Measurements from ENCODE around the gene OR8K5. TPM values are rescaled to one million over a fixed set of nuclear protein-coding genes. Genes with fewer than 3 reads are reported as not detected.
"Not testable (repeated sequence)": the region's sequence is repeated elsewhere in the genome, so short reads cannot be mapped to it uniquely, and the experiment has no call there.

The OR8K5 gene
- total RNA-seq (2014; rRNA removed) = not detected in 2 replicates
- polyA plus RNA-seq (2012) = not detected

DNA sequence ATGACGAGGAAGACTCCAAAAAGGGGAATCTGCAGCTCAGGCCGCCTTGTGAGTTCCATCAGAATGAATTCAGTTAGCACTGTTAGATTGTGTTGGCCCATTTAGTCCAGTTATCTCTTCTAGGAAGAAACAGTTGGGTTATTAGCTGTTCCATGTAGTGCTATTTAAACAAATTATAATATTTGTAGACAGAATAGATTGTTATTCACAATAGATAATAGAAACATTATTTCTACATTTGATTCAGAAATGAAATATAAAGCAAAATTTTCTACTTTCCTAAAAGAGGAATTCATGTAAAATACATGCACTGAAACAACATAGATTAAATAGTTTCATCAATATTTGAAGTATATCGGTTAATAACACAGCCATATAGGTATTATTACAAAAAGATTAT is at the start of gene OR8K5:
OR8K5 (minus strand) TSS at position 101 of the 400 bp plus-strand sequence; CDS start at position 101, 0 bp downstream.
- DNase-seq (ENCODE audit: low read depth) = no peak

GRCh38 chr11:56207790-56208189 is 47.7 kb upstream of the OR8K5 start:
- DNase-seq (ENCODE audit: low read depth) = no peak

DNA sequence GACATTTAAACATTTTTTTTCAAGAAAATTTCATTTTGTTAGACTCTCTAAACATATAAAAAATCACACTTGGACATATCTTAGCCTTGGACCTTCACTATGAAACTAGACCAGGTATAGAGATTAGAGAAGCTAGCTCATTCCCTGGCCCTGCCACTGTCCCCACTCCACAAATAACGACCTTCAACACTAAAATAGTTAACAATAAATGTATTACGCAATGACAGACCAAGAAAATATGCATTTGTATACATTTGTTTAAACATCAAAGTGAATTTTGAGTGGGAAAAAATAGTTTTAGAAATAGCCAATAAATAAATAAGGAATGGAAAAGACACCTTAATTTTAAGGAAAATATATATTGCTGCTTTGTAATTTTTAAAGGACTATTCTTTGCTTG is 37.2 kb upstream of the OR8K5 start:
- no peak for DNase-seq (ENCODE audit: low read depth)

GRCh38 chr11:56196705-56197104 is 36.6 kb upstream of the OR8K5 start:
- no peak for DNase-seq (ENCODE audit: low read depth)

DNA sequence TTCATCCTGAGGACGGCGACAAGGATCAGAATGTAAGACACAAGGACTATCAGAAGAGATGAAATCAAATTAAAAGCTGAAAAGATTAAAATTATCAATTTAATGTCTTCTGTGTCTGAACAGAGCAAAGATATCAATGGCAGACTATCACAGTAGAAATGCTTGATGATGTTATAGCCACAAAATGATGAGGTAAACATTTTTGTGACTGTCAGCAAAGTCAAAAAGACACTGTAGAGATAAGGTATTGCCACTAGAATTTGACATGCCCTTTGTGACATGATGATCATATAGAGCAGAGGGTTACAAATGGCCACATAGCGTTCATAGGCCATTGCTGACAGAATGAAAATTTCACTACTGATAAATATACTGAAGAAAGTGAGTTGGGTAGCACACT is 28.5 kb upstream of the OR8K5 start:
- DNase-seq (ENCODE audit: low read depth) = no peak

DNA sequence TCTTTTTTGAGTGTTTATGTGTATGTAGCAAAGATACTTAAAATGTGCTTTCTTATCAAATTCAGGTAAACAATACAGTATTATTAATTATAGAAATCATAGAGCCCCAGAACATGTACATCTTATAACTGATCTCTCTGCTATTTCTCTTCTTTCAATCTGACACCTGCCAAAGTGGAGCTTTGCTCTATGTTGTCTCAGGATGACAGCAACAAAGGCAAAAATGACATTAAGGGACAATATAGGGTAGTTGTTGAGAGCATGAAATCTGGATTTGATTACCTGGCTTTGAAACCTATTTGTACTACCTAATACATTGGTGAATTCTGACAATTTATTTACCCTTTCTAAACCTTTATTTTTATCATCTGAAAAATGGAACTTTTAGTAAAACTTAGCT is 23.3 kb upstream of the OR8K5 start:
- no peak for DNase-seq (ENCODE audit: low read depth)

DNA sequence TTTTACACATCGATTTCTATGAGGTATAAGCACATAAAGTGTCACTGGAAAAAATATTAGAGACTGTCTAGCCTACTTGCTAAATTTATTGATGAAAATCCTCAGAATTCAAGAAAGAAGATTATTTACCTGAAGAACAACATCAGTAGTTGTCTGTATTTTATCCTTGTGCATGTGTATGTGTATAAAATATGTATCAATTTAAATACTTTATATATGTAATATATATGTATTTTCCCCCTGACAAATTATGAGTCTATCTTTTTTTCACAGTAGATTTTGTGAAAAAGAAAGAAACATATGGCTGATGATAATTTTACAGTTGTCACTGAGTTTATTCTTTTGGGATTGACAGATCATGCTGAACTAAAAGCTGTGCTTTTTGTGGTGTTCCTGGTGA is 16.2 kb upstream of the OR8K5 start, which contains the start of gene OR5J2:
OR5J2 (plus strand) TSS at position 301 of the 400 bp plus-strand sequence; CDS start at position 301, 0 bp downstream.
- DNase-seq (ENCODE audit: low read depth) = no peak

DNA sequence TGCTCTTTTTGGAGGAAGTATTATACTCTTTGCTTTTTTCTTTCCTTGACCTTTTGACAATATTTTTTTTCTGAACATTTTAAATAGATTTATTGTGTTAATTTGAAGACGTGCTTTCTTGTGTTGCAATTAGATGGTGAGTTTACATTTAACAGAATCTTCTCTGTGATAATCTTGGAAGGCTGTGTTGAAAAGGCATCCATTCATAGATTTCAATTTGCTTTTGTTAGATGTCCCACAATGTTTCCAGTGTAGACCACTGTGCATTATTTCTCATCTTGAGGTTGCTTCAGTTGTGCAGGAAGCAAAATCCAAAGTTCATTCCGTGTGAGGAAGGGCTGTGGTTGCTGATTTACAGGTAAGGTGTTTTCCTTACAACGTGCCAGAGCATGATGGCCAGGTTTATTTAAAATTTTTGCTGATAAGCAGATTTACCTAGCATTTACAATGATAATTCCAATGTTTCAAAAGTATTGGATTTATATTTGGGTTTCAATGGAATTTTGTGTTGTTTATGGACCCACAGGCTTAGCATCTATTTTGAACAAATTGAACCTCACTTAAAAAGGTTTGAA is 12.2 kb upstream of the OR8K5 start:
- DNase-seq (ENCODE audit: low read depth) = no peak

GRCh38 chr11:56163804-56164203 is 3.7 kb upstream of the OR8K5 start:
- DNase-seq (ENCODE audit: low read depth) = no peak

GRCh38 chr11:56152333-56152732 is 7.8 kb downstream of the OR8K5 start:
- DNase-seq (ENCODE audit: low read depth) = no peak

DNA sequence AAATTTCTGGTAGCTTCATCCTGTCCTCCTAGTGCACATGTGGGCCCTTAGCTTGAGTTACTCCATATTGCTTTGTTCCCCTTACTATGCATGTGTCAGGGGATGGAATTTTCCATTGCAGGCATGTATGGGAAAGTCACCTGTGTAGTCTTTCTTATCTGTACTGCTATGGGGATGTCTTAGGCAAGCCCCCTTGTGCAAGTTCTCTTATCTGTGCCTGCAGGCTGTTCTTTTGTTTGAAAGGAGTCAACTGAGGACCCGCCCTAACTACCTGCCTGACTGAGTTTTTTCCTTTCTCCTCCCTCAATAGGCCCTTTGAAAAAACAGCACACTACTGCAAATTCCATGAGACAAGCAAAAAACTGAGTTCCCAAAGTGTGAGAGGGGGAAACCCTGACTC is 8.7 kb downstream of the OR8K5 start:
- no peak for DNase-seq (ENCODE audit: low read depth)

DNA sequence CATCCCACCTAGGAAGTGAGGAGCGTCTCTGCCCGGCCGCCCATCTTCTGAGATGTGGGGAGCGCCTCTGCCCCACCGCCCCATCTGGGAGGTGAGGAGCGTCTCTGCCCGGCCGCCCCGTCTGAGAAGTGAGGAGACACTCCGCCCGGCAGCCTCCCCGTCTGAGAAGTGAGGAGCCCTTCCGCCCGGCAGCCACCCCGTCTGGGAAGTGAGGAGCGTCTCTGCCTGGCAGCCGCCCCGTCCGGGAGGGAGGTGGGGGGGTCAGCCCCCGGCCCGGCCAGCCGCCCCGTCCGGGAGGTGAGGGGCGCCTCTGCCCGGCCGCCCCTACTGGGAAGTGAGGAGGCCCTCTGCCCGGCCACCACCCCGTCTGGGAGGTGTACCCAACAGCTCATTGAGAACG is 16.4 kb downstream of the OR8K5 start:
- DNase-seq (ENCODE audit: low read depth) = not testable (repeated sequence)

GRCh38 chr11:56140151-56140661 is 19.9 kb downstream of the OR8K5 start, which contains the start of gene OR8J3:
Gene OR8J3, minus strand, starts transcription at chr11:56140201. Its CDS starts 2,483 bp downstream, at chr11:56137718.
- DNase-seq (ENCODE audit: low read depth) = no peak

- no peak for DNase-seq (ENCODE audit: low read depth)
Measured at GRCh38 chr11:56122073-56122472, 38.0 kb downstream of the OR8K5 start, which contains the start of gene OR8H3. Gene OR8H3, plus strand, starts transcription at chr11:56122373. Its CDS starts 0 bp downstream, at chr11:56122373.

Other genes starting within 250 kb of the OR8K5 start
- not detected in 2 replicates for gene OR5W2, start 245.7 kb downstream of the OR8K5 start, total RNA-seq (2014; rRNA removed)
- gene OR5I1, start 223.9 kb downstream of the OR8K5 start, total RNA-seq (2014; rRNA removed) = not detected in 2 replicates
- not detected in 2 replicates for gene OR10AG1, start 190.4 kb downstream of the OR8K5 start, total RNA-seq (2014; rRNA removed)
- gene OR5F1, start 165.7 kb downstream of the OR8K5 start, total RNA-seq (2014; rRNA removed) = not detected in 2 replicates
- gene OR5AS1, start 132.7 kb downstream of the OR8K5 start, total RNA-seq (2014; rRNA removed) = not detected in 2 replicates
- gene OR8I2, start 67.0 kb downstream of the OR8K5 start, total RNA-seq (2014; rRNA removed) = not detected in 2 replicates
- not detected in 2 replicates for gene OR8H2, start 56.6 kb downstream of the OR8K5 start, total RNA-seq (2014; rRNA removed)
- not detected in 2 replicates for gene OR8H3, start 37.9 kb downstream of the OR8K5 start, total RNA-seq (2014; rRNA removed)
- not detected in 2 replicates for gene OR8J3, start 20.1 kb downstream of the OR8K5 start, total RNA-seq (2014; rRNA removed)
- not detected in 2 replicates for gene OR5J2, start 16.3 kb upstream of the OR8K5 start, total RNA-seq (2014; rRNA removed)
- not detected in 2 replicates for gene OR5T2, start 73.9 kb upstream of the OR8K5 start, total RNA-seq (2014; rRNA removed)
- not detected in 2 replicates for gene OR5T3, start 91.9 kb upstream of the OR8K5 start, total RNA-seq (2014; rRNA removed)
- gene OR5T1, start 113.8 kb upstream of the OR8K5 start, total RNA-seq (2014; rRNA removed) = not detected in 2 replicates
- gene OR8H1, start 131.9 kb upstream of the OR8K5 start, total RNA-seq (2014; rRNA removed) = not detected in 2 replicates
- gene OR8K3, start 154.8 kb upstream of the OR8K5 start, total RNA-seq (2014; rRNA removed) = not detected in 2 replicates
- not detected in 2 replicates for gene OR8K1, start 185.7 kb upstream of the OR8K5 start, total RNA-seq (2014; rRNA removed)
- not detected in 2 replicates for gene OR8J1, start 194.0 kb upstream of the OR8K5 start, total RNA-seq (2014; rRNA removed)
- gene OR8U1, start 215.3 kb upstream of the OR8K5 start, total RNA-seq (2014; rRNA removed) = not detected in 2 replicates